HepG2 (cell line): ENCODE data around the gene MICOS13. TPM values are rescaled to one million over a fixed set of nuclear protein-coding genes. Genes with fewer than 3 reads are reported as not detected.
A peak's percentile ranks its signal among the peaks of the same experiment; 100 is the strongest.

Experiments used
- ATAC-seq: fragments of 200-7000 bp; cut with Tn5 transposase; 3 replicates; pipeline ENCODE4 v1.9.1; 2020; ENCODE audit warnings: mild to moderate bottlenecking, moderate library complexity
- BruUV-seq: library from RNA; stranded (reverse); fragments of 400-500 nt; replicated peaks from 2 replicates; lab custom pipeline; 2021; lab: Mats Ljungman, UMichigan
- CTCF ChIA-PET: fragments of 300-600 bp; formaldehyde crosslinking; extraction: SDS; loops from one replicate; lab custom pipeline; 2021; ENCODE audit warnings: low total read pairs, inconsistent platforms, low intra/inter-chr PET ratio; lab: Yijun Ruan, JAX
- POLR2A ChIA-PET: fragments of 350-600 bp; sonication (Branson Sonifier 250); formaldehyde crosslinking; loops from one replicate; lab custom pipeline; 2020; ENCODE audit warnings: antibody characterized with exemption, inconsistent platforms; lab: Yijun Ruan, JAX
- DNase-seq: peaks from one replicate; pipeline ENCODE4 v3.0.0-alpha.2; 2015; ENCODE audit warnings: low spot score
- FAIRE-seq: peaks from 3 replicates; lab custom pipeline; 2011; peaks lifted over from hg19 to GRCh38; lab: Jason Lieb, UNC
- H2AFZ ChIP-seq: one replicate; pipeline ENCODE4 v1.6.1; 2011; ENCODE audit warnings: low read length, inconsistent platforms
- H3K27ac ChIP-seq: fragments of 300-600 bp; 3 replicates; pipeline ENCODE4 v1.8.0; 2011; ENCODE audit warnings: mixed run types, mild to moderate bottlenecking, mixed read lengths, low read length, inconsistent platforms; ENCODE audit not compliant: insufficient read depth; ENCODE audit errors: extremely low read length
- H3K27me3 ChIP-seq, 2 experiments: fragments of 200-600 bp in 1 of 2; 2 replicates in 1 of 2; 3 replicates in 1 of 2; pipeline versions ENCODE4 v1.6.0 to v1.8.0; 2011; ENCODE audit warnings: low read length in 2 of 2, mild to moderate bottlenecking in 2 of 2, moderate library complexity in 2 of 2, inconsistent platforms in 1 of 2; ENCODE audit not compliant: insufficient read depth in 2 of 2, control insufficient read depth in 1 of 2
- H3K36me3 ChIP-seq, 2 experiments: fragments of 200-600 bp in 1 of 2; replicated peaks in 1 of 2; 2 replicates in 1 of 2; 3 replicates in 1 of 2; pipeline versions ENCODE4 v1.5.1 to v1.8.0; 2011; ENCODE audit warnings: low read length in 2 of 2, inconsistent platforms in 1 of 2; ENCODE audit not compliant: insufficient read depth in 2 of 2, control insufficient read depth in 1 of 2
- H3K4me1 ChIP-seq: 2 replicates; pipeline ENCODE4 v1.5.1; 2012; ENCODE audit warnings: low read length, inconsistent platforms; ENCODE audit not compliant: insufficient read depth
- H3K4me2 ChIP-seq: 2 replicates; pipeline ENCODE4 v1.6.0; 2011; ENCODE audit warnings: low read depth, low read length, inconsistent platforms
- H3K4me3 ChIP-seq, 3 experiments: fragments of 200-600 bp in 1 of 3; sonication (generic), shearing (Covaris generic) in 1 of 3; replicated peaks in 1 of 3; 2 replicates each; pipeline ENCODE4 v1.5.1; 2011 to 2016; ENCODE audit warnings: low read length in 3 of 3, inconsistent platforms in 2 of 3, low read depth in 2 of 3, mild to moderate bottlenecking in 2 of 3, control low read depth in 1 of 3, mixed read lengths in 1 of 3; ENCODE audit not compliant: insufficient read depth in 1 of 3
- H3K79me2 ChIP-seq: one replicate; pipeline ENCODE4 v1.6.1; 2011; ENCODE audit warnings: low read length, inconsistent platforms; ENCODE audit not compliant: insufficient read depth
- H3K9ac ChIP-seq: 2 replicates; pipeline ENCODE4 v1.6.0; 2011; ENCODE audit warnings: mild to moderate bottlenecking, low read depth, low read length, inconsistent platforms; ENCODE audit not compliant: insufficient read depth
- H3K9me3 ChIP-seq: 2 replicates; pipeline ENCODE4 v1.5.1; 2012; ENCODE audit warnings: mild to moderate bottlenecking, low read length
- H4K20me1 ChIP-seq: 2 replicates; pipeline ENCODE4 v1.6.0; 2011; ENCODE audit warnings: inconsistent platforms, mild to moderate bottlenecking, low read length, moderate library complexity; ENCODE audit not compliant: insufficient read depth
- ASH2L ChIP-seq: fragments of 300-600, 200-600 bp; sonication (generic); IDR thresholded peaks from 2 replicates; pipeline ENCODE4 v1.7.0; 2017; ENCODE audit warnings: low read depth, mild to moderate bottlenecking, moderate library complexity, mixed read lengths, low read length; ENCODE audit not compliant: insufficient read length
- NBN ChIP-seq: fragments of 450-650 bp; conservative IDR thresholded peaks from 2 replicates; pipeline ENCODE4 v1.6.1; 2017
- POLR2A ChIP-seq, 2 experiments: IDR thresholded peaks; 2 replicates each; pipeline ENCODE4 v1.6.1; 2011; ENCODE audit warnings: low read depth in 2 of 2, low read length in 2 of 2, mild to moderate bottlenecking in 1 of 2, moderate library complexity in 1 of 2; ENCODE audit not compliant: insufficient read depth in 1 of 2
- SMAD1 ChIP-seq: sonication (generic); formaldehyde crosslinking; IDR thresholded peaks from 2 replicates; pipeline ENCODE4 v1.4.0; 2020; ENCODE audit warnings: missing genetic modification reagents, low read depth, mild to moderate bottlenecking, borderline replicate concordance
- ZNF629 ChIP-seq: sonication (generic); formaldehyde crosslinking; conservative IDR thresholded peaks from 2 replicates; pipeline ENCODE4 v1.5.0; 2020; ENCODE audit warnings: missing genetic modification reagents
- ZNF7 ChIP-seq: IDR thresholded peaks from 2 replicates; pipeline ENCODE4 v1.6.1; 2016; ENCODE audit warnings: missing biosample characterization, missing genetic modification reagents
- ZNF710 ChIP-seq: sonication (generic); formaldehyde crosslinking; IDR thresholded peaks from 2 replicates; pipeline ENCODE4 v1.5.0; 2020; ENCODE audit warnings: mild to moderate bottlenecking, missing genetic modification reagents, borderline replicate concordance
- ZNF747 ChIP-seq: sonication (generic); formaldehyde crosslinking; IDR thresholded peaks from 2 replicates; pipeline ENCODE4 v1.8.1; 2023; ENCODE audit warnings: missing genetic modification reagents, mild to moderate bottlenecking, borderline replicate concordance
- ZNF761 ChIP-seq: sonication (generic); formaldehyde crosslinking; conservative IDR thresholded peaks from 2 replicates; pipeline ENCODE4 v1.4.0; 2020; ENCODE audit warnings: mild to moderate bottlenecking, missing genetic modification reagents
- WGBS: methylation state at CpG from one replicate; pipeline ENCODE4 v1.1.6; 2017; ENCODE audit warnings: low lambda C conversion rate; 5-methylcytosine and 5-hydroxymethylcytosine counted together
- in situ Hi-C: cut with HindIII; loops from 2 replicates; pipeline ENCODE4 v1.10.0; 2017; ENCODE audit warnings: low pct_unique_long_range_greater_than_20kb; ENCODE audit not compliant: extremely low pct_ligation_motif_present
- intact Hi-C: fragments of 100-400 bp; cut with micrococcal nuclease; formaldehyde crosslinking; loops from one replicate; pipeline ENCODE4 v1.10.0; 2022; ENCODE audit not compliant: unreplicated experiment
- polyA plus RNA-seq, 8 experiments: library from polyadenylated mRNA; depleted of rRNA in 3 of 8; stranded (reverse) in 7 of 8; unstranded in 1 of 8; fragments of >200 nt; fragmentation: Illumina TruSeq in 4 of 8; extraction: Trizol in 4 of 8; gene quantifications; 2 replicates each; pipeline versions ENCODE4 v1.2.1 to v1.2.3, GENCODE V29; 2011 to 2016; ENCODE audit warnings: low read depth in 4 of 8, missing spikeins in 1 of 8, mixed read lengths in 1 of 8; ENCODE audit not compliant: insufficient read depth in 1 of 8
- total RNA-seq, 5 experiments: library from RNA; depleted of rRNA; stranded (reverse); fragments of >200 nt; fragmentation: Illumina TruSeq; extraction: Trizol; gene quantifications; 2 replicates each; pipeline ENCODE4 v1.2.3, GENCODE V29; 2016; ENCODE audit warnings: low read depth in 1 of 5

MICOS13 gene
- total and polyA plus RNA-seq, 2 of the 13 experiments (the other 11 are each of a cell fraction or from before 2014, with no cell fraction given), result 28.8 to 35.4 TPM

- Histone ChIP-seq H3K79me2 (peaks cover 7% of the 10 kb centered on the region), H3K27ac (no peak overlapping the region)
- peak; percentile 89; the same call in 1 of the 2 replicates for TF ChIP-seq ZNF710
- TF ChIP-seq NBN, result no peak
- TF ChIP-seq, all 625 proteins: peak for 1
- peaks cover 35% of the 10 kb centered on the region for H3K4me1 ChIP-seq
- H4K20me1 ChIP-seq, result no peaks in the 10 kb centered on the region
- peak overlapping the region in 2 of 3 experiments; percentile 34 to 100; a peak in 3 of 6 replicates for H3K4me3 ChIP-seq
- peak overlapping the region; percentile 92 for H3K4me2 ChIP-seq
- H2AFZ ChIP-seq, result no peak overlapping the region
- 71% methylated on average over 17 of the region's 17 CpGs for WGBS
- intact Hi-C loops (no loop called here), in situ Hi-C loops (no loop called here)
- ChIA-PET CTCF (no interaction called here), POLR2A (interaction anchor here (1.8 kb wide), 1 partner anchor 59 kb away, joined by 5 read pairs; the partner anchor contains the start of genes SAFB and SAFB2)
- DNase-seq (no peak), ATAC-seq (no peak), FAIRE-seq (no peak)
- BruUV-seq, result no TSS peak
- no peaks in the 10 kb centered on the region; a peak in 1 of 5 replicates for H3K27me3 ChIP-seq
- H3K36me3 ChIP-seq, result no peaks in the 10 kb centered on the region
- H3K9me3 ChIP-seq, result no peaks in the 10 kb centered on the region
- peak overlapping the region; percentile 86; the same call in 1 of the 2 replicates for H3K9ac ChIP-seq
These were observed 1.2 kb upstream of the MICOS13 start for GRCh38 chr19:5681391-5682106.

- BruUV-seq, result TSS peak; percentile 79
- intact Hi-C loops, result no loop called here
- no peak for TF ChIP-seq ZNF7
- no peak for TF ChIP-seq ASH2L
- peak; percentile 82; the same call in 1 of the 2 replicates for TF ChIP-seq ZNF761 (CRISPR knock-in tag)
- TF ChIP-seq ZNF747 (CRISPR knock-in tag), result no peak
- TF ChIP-seq SMAD1, result peak; percentile 63; the same call in 1 of the 2 replicates
- no peak for TF ChIP-seq POLR2A (IDR thresholded peaks at IDR 0.05; ENCODE audit: insufficient read depth in 1 of 2, low read depth in 2 of 2, low read length in 2 of 2)
- 0 out of 2 replicates have a peak, but pooled peaks have one; percentile 43 for TF ChIP-seq ZNF629 (CRISPR knock-in tag)
These were observed 256 bp downstream of the MICOS13 start for GRCh38 chr19:5680084-5680436.

More at GRCh38 chr19:5680084-5680436, 256 bp downstream of the MICOS13 start:
- ChIA-PET CTCF (no interaction called here), POLR2A (interaction anchor here (0.9 to 1.1 kb wide), 2 partner anchors 10 to 11 kb away, joined by 3 to 6 read pairs; partner anchors contain the start of gene RPL36)
- Histone ChIP-seq H2AFZ (peak overlapping the region; percentile 57), H3K4me2 (peak overlapping the region; percentile 92), H3K9me3 (no peaks in the 10 kb centered on the region), H3K27me3 (no peaks in the 10 kb centered on the region; a peak in 1 of 5 replicates), H3K36me3 (no peaks in the 10 kb centered on the region), H3K79me2 (peaks cover 7% of the 10 kb centered on the region), H3K4me3 (peak overlapping the region; percentile 87 to 100 (median 92)), H3K4me1 (peaks cover 25% of the 10 kb centered on the region), H3K27ac (peak overlapping the region; percentile 75), H4K20me1 (no peaks in the 10 kb centered on the region), H3K9ac (peak overlapping the region; percentile 86)
- FAIRE-seq, result no peak
- in situ Hi-C loops, result no loop called here
- no peak for DNase-seq
- 0% methylated on average over 10 of the region's 23 CpGs for WGBS
- peak; percentile 5 for ATAC-seq
